Brain microvascular endothelial cell (primary cell): ENCODE data around the gene ACACA.

Experiments
- DNase-seq: peaks from one replicate; pipeline ENCODE4 v3.0.0-alpha.2; 2020
- H3K27ac ChIP-seq: fragments of 250-450 bp; sonication (Bioruptor Pico); 2 replicates; pipeline ENCODE4 v1.5.1; 2020; ENCODE audit warnings: mild to moderate bottlenecking, moderate library complexity
- H3K27me3 ChIP-seq: fragments of 250-450 bp; sonication (Bioruptor Pico); replicated peaks from 2 replicates; pipeline ENCODE4 v1.5.1; 2020; ENCODE audit warnings: mild to moderate bottlenecking
- H3K36me3 ChIP-seq: fragments of 250-450 bp; sonication (Bioruptor Pico); replicated peaks from 2 replicates; pipeline ENCODE4 v1.5.1; 2020; ENCODE audit warnings: mild to moderate bottlenecking
- H3K4me3 ChIP-seq: 2 replicates; pipeline ENCODE4 v1.5.1; 2011; ENCODE audit warnings: low read depth, mild to moderate bottlenecking, control low read depth, low read length, moderate library complexity
- CTCF ChIP-seq: IDR thresholded peaks from 2 replicates; pipeline ENCODE4 v1.5.1; 2011; ENCODE audit warnings: low read depth, mild to moderate bottlenecking, moderate library complexity, low read length, control low read depth, inconsistent platforms; ENCODE audit errors: missing control alignments
- in situ Hi-C: cut with HindIII; loops from 2 replicates; pipeline ENCODE4 v1.10.0; 2017; ENCODE audit warnings: low sequenced_read_pairs, low pct_ligation_motif_present

Gene ACACA

GRCh38 chr17:37131669-37132611 is 274.7 kb downstream of the ACACA start:
- DNase-seq, result no peak
- Histone ChIP-seq H3K27me3 (no peaks in the 10 kb centered on the region), H3K4me3 (no peak overlapping the region), H3K36me3 (peaks cover 9% of the 10 kb centered on the region), H3K27ac (no peak overlapping the region)
- in situ Hi-C loops, result no loop called here
- TF ChIP-seq CTCF, result no peak

GRCh38 chr17:37130984-37131446 is 275.6 kb downstream of the ACACA start:
- in situ Hi-C loops, result no loop called here
- H3K27me3 ChIP-seq, result no peaks in the 10 kb centered on the region
- DNase-seq, result no peak
- TF ChIP-seq CTCF, result no peak
- peaks cover 9% of the 10 kb centered on the region for H3K36me3 ChIP-seq
- H3K27ac ChIP-seq, result no peak overlapping the region
- H3K4me3 ChIP-seq, result no peak overlapping the region

GRCh38 chr17:37124821-37125173 is 281.8 kb downstream of the ACACA start:
- in situ Hi-C loops, result no loop called here
- no peak for DNase-seq
- no peak for TF ChIP-seq CTCF
- Histone ChIP-seq H3K36me3 (peaks cover 31% of the 10 kb centered on the region), H3K27ac (no peak overlapping the region), H3K27me3 (no peaks in the 10 kb centered on the region), H3K4me3 (no peak overlapping the region)

- H3K36me3 ChIP-seq, result peaks cover 27% of the 10 kb centered on the region
- no peak overlapping the region for H3K27ac ChIP-seq
- DNase-seq, result no peak
- no peaks in the 10 kb centered on the region for H3K27me3 ChIP-seq
- in situ Hi-C loops, result no loop called here
- TF ChIP-seq CTCF, result no peak
- no peak overlapping the region for H3K4me3 ChIP-seq
Observed at GRCh38 chr17:37123941-37124820, 282.5 kb downstream of the ACACA start.

GRCh38 chr17:37123386-37123785 is 283.2 kb downstream of the ACACA start:
- Histone ChIP-seq H3K4me3 (no peak overlapping the region), H3K36me3 (peaks cover 22% of the 10 kb centered on the region)
- DNase-seq, result no peak

More at GRCh38 chr17:37123386-37123785, 283.2 kb downstream of the ACACA start:
- Histone ChIP-seq H3K27me3 (no peaks in the 10 kb centered on the region), H3K27ac (no peak overlapping the region)
- in situ Hi-C loops, result no loop called here
- no peak for TF ChIP-seq CTCF
